Adrenal gland (tissue), 5 donors: Measurements from ENCODE around the gene SAMD1.

ENCODE experiments used
- CTCF ChIP-seq, 6 experiments: fragments of 450-650 bp in 4 of 6; fragments of 200-600 bp in 2 of 6; sonication (generic) in 1 of 6; IDR thresholded peaks; 1 replicate in 5 of 6; 2 replicates in 1 of 6; pipeline versions ENCODE4 v1.5.1 to v1.8.0; 2016 to 2021; ENCODE audit warnings: antibody characterized with exemption in 6 of 6, mild to moderate bottlenecking in 2 of 6, moderate library complexity in 1 of 6
- POLR2A ChIP-seq, 2 donors: fragments of 450-650 bp; IDR thresholded peaks; one replicate each; pipeline ENCODE4 v1.6.1; 2017; ENCODE audit warnings: antibody characterized with exemption in 2 of 2, mild to moderate bottlenecking in 2 of 2, moderate library complexity in 1 of 2
- donor health status: DM: no; HTN: no; CAD: no.

GRCh38 chr19:14066134-14066533, 24.4 kb downstream of the SAMD1 start:
- TF ChIP-seq CTCF (IDR thresholded peaks at IDR 0.05), result no peak
- TF ChIP-seq POLR2A (IDR thresholded peaks at IDR 0.05), result no peak
